CD4-positive, alpha-beta T cell treated with Interleukin-21 for 1 hour (primary cell): Measurements from ENCODE around the gene DTX4.
A peak's percentile ranks its signal among the peaks of the same experiment; 100 is the strongest.

Source experiments
- DNase-seq: peaks from one replicate; pipeline ENCODE4 v3.0.0-alpha.2; 2020

Gene DTX4

DNA sequence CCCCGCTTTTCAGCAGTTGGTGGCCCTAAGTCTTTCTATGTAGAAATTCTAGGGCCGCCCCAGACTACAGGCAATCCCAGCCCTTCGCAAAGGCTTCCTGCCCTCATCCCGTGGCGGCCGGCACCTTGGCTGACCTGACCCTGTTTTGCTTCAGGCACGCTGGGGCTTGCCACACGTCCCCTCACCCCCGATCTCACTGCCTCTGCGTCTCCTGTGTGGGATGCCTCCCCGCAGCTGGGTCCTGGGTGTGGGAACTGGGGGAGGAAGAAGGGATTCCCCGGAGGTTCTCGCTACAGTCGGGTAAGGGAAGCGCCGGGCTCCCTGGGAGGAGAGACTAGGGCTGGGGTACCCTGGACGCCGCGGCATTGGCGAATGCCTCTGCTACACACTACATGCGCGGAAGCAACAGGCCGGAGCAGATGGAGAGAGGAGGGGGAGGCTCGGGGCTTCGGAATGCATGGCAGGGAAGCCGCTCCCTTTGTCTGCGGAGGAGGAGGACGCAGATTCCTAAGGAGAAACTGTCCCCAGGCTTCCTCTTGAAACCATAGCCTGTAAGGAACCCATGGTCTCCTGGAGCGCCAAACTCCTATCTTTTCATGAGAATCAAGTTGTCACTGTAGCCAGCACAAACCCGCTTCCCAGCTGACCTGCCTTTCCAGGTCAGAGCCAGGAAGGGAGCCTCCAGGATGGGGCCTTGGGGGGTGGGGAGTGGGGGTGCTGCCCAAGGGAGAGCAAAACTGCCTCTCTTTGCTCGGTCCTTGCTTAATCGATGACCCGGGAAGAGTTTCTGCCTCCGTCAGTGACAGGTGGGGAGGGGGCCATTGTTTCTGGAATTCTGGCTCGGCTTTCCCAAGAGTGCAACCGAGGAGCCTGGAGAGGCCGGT lies 1.4 kb downstream of the DTX4 start:
- no peak for DNase-seq

- no peak for DNase-seq
These were observed 2.2 kb downstream of the DTX4 start for GRCh38 chr11:59173964-59174663.

DNA sequence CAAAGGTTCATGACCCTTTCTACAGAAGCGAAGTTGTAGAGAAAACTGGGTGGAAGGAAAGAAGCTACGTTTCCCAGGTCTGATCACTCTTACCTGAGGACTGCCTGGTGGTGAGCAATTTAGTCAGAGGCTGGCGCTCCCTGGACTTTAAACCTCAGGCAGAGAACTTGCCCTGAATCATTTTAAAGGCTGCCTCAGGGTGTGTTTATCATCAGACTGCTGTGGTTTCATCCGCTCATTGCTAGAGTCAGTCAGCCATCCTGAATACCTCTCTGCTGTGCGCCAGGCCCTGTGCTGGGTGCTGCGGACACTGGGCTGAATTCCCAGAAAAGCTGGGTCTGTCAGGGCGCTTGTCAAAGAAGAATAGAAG lies 2.7 kb downstream of the DTX4 start:
- no peak for DNase-seq

DNA sequence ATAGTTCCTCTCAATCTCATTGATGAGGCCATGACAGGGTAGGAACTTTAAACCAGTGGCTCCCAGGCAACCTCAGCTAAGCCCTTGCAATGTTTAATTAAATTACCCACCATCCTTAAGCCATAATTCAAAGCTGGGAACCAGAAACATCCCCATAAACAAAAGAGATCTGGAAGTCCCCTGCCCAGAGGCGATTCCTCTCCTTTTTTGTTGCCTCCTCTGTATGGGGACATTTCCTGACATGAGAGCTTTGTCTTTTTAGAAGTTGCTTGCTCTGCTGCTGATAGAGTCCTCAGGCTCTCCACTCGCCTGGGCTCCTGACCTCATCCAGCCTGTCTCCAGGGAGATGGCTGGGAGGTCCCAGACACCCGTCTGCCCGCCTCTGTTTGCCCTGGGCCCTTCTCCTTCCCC lies 3.2 kb downstream of the DTX4 start:
- no peak for DNase-seq

GRCh38 chr11:59176330-59176729 lies 4.4 kb downstream of the DTX4 start:
- DNase-seq, result no peak

DNA sequence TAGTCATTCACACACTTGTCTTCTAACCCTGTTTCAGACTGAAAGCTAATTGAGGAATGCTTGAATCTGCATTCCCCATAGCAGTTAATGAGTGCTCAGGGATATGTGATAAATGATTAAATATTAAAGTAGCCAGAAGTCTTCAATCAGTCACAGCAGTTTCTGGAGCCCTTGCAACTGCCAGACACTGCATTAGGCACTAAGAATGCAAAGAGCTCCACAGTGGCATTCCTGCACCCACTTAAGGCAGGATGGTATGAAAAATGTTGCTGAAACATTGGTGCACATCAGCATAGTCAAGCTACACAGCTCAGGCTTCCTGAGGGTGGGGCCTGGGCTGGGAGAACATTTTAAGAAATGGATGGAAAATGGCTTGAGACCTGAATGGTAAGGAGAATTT lies 6.5 kb downstream of the DTX4 start:
- no peak for DNase-seq

GRCh38 chr11:59179121-59179520 lies 7.2 kb downstream of the DTX4 start:
- DNase-seq, result no peak

DNA sequence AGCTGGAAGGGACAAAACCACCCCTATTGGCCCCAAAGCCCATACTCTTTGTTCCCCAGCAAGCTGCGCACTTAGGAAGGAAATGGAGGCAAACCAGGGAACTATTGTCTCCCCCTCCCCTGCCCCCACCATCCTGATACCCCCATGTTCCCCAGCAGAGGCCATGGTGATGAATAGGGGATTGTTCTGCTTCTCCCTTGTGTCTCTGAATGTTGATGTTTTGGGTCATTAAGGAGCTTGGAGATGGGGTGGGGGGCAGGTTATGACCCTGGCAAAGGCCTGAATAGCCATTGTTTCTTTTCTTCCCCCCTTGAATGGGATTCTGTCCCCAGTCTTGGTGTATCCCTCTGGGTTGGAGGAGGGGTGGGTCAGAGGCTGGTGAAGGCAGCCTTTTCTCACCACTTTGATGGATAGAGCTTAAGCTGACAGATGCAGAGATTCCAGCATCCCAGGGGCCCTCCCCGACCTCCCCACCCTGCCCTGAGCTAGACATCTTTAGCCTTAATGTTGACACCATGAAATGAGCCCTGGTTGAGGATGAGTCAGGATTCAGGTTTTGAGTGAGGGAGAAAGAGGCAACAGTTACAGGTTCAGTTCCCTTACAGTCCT lies 8.3 kb downstream of the DTX4 start:
- DNase-seq, result no peak

DNA sequence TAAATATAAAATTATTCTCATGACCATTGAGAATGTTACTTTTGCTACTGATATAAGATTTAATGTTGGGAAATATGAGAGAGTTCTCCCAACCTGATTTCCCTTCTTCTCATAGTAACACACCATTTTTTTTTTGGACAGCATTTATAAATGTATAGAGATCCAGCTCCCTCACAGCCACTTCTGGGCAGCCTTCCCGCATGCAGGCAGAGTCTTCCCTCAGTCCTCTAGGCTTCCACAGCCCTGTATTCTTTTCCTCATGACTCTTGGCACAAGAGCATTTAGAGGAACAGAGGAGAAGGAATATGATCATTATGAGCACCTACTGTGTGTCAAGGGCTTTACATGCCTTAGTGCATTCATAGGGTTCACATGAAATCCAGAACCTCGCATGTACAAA lies 9.0 kb downstream of the DTX4 start:
- no peak for DNase-seq

GRCh38 chr11:59181746-59182456 lies 10.0 kb downstream of the DTX4 start:
- no peak for DNase-seq

- peak; percentile 15 for DNase-seq
These were observed 10.7 kb downstream of the DTX4 start for GRCh38 chr11:59182457-59183151.

- no peak for DNase-seq
These were observed 11.8 kb downstream of the DTX4 start for GRCh38 chr11:59183771-59184170.

DNA sequence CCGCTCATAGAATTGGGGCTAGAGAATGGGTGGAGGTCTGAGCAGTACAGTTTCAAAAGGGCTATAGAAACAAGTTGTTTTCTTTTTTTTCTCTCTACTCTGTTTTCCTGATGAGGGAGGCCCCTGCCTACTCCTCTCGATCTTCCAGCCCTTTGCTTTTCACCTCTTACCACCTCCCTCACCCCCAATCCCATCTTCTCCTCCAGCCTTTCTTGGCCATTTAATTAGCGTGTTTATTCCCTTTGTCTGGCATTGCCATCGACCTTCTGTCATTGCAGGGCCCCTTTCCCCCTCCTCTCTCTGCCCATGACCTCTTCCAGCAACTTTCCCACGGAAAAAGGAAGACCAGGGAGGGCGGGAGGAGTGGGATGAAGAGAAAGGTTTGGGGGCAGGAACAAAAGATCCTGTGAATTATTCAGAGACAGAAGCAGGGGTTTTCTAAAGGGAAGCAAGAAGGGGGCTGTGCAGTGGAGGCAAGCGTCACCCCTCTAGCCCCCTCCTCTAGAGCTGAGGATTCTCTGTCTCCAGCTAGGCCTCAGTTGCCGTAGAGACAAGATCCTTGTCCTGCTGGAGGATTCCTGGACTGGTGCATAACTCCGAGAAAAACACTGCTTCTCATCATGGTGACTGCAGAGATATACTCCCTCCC lies 12.9 kb downstream of the DTX4 start:
- no peak for DNase-seq

GRCh38 chr11:59185386-59185945 lies 13.5 kb downstream of the DTX4 start:
- no peak for DNase-seq

DNA sequence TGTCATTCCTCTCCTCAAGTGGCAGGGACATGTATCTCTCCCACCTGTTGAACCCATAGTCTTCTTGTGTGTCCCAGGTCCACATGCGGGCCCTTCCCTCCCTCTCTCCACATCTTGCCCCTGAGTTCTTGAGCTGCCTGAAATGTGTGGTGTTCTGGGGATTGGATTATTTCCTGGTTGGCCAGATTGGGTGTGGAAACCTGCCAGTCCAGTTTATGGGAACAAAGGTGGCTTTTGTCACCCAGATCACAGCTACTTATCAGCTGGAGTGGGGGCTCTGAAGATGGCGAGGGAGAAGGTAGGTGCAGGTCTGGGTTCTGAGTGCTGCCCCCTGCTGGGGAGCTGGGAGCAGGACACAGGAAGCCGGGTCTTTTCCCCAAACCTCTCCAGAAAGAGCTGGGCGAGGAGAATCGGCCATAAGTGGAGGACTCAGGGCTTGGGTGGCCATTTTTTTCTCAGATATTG lies 14.2 kb downstream of the DTX4 start:
- DNase-seq, result peak; percentile 55

DNA sequence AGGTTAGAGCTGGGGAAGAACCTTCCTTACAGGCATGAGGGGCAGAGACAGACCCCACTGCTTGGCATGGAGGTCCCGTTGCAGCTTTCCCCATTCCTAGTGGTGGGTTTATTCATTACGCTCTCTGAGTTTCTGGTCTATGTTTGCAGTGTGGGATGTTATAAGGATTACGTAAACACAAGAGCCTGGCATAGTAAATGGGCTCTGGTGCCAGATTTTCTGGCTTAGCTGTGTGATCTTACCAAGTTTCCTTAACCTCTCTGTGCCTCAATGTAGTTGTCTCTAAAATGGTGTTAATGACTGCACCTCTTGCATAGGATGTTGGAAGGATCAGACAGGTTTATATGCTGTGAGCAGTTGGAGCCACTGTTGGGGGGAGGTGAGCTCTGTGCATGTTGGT lies 15.1 kb downstream of the DTX4 start:
- no peak for DNase-seq

DNA sequence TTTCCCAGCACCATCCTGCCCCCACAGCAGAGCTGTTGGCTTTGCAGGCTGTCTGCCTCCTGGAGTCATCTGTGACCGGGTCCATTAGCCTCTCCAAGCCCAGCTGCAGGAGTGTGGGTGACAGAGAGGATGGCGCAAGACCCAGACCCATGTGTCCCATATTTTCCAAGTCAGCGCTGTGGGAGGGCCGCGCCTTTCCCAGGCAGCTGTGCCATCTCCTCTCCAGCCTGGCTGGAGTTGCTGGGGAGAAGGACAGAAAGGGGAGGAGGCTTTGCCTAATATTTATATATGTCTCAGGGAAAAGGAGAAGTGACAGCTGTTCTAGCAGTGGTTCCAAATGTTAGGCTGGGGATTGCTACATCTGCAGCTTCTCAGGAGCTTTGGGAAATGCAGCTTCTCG lies 15.7 kb downstream of the DTX4 start:
- DNase-seq, result no peak

DNA sequence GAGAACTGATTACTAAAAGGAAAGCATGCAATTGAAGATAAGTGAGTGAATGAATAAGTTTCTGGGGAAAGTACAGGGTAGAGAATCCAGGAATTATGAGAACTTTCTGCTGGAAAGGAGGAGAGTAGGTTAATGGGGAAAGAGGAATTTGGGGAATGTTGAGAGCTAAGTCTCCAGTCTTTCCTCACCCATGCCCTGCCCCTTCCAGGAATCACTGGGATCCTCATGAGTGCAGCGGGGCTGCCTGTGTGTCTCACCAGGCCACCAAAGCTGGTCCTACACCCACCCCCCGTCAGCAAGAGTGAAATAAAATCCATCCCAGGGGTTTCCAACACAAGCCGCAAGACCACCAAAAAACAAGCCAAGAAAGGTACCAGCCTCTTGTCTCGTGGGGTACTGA lies 17.0 kb downstream of the DTX4 start:
- DNase-seq, result no peak

- no peak for DNase-seq
These were observed 18.1 kb downstream of the DTX4 start for GRCh38 chr11:59189986-59190385.

DNA sequence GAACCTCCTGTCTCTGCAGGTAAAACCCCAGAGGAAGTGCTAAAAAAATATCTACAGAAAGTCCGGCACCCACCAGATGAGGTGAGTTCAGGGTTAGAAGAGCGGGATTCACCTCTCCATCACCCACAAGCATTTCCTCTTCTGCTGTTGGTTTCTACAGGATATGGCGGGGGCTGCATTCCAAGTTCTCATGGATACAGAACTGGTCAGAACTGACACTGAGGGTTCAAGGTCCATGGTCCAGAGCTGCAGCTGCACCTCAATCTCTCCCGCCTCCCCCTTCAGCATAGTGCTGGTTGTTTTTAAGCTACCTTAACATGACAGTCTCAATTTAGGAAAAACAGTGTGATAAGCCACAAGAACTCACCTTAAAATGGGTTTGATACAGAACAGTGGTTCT lies 19.2 kb downstream of the DTX4 start:
- DNase-seq, result no peak

GRCh38 chr11:59191890-59192289 lies 20.0 kb downstream of the DTX4 start:
- DNase-seq, result no peak
